Liver (tissue), 3 donors: ENCODE data around the gene CMC2.

Source experiments
- HNF4A ChIP-seq, 2 donors: conservative IDR thresholded peaks; 2 replicates each; pipeline ENCODE4 v1.6.1; 2016; ENCODE audit warnings: antibody characterized with exemption in 2 of 2, mild to moderate bottlenecking in 2 of 2
- HNF4G ChIP-seq: IDR thresholded peaks from 2 replicates; pipeline ENCODE4 v1.6.1; 2016; ENCODE audit warnings: antibody characterized with exemption
- RAD21 ChIP-seq, 2 donors: IDR thresholded peaks; 2 replicates each; pipeline ENCODE4 v1.6.1; 2016; ENCODE audit warnings: antibody characterized with exemption in 2 of 2, mild to moderate bottlenecking in 2 of 2
- RXRA ChIP-seq, 2 donors: IDR thresholded peaks; 2 replicates each; pipeline ENCODE4 v1.6.1; 2017 to 2018; ENCODE audit warnings: antibody characterized with exemption in 2 of 2, mild to moderate bottlenecking in 1 of 2
- SP1 ChIP-seq: IDR thresholded peaks from 2 replicates; pipeline ENCODE4 v1.6.1; 2018; ENCODE audit warnings: antibody characterized with exemption, mild to moderate bottlenecking
- TAF1 ChIP-seq: conservative IDR thresholded peaks from 2 replicates; pipeline ENCODE4 v1.6.1; 2016; ENCODE audit warnings: antibody characterized with exemption, mild to moderate bottlenecking
- YY1 ChIP-seq: IDR thresholded peaks from 2 replicates; pipeline ENCODE4 v1.6.1; 2016; ENCODE audit warnings: antibody characterized with exemption, mild to moderate bottlenecking
- TF ChIP-seq, protein P1 (sequence below): fragments of 150-350 bp; IDR thresholded peaks from 2 replicates; pipeline ENCODE4 v1.5.1; 2017; ENCODE audit warnings: improper control_type of control experiment, low read depth, low read length; ENCODE audit not compliant: missing input control
- TF ChIP-seq, protein P2 (sequence below): IDR thresholded peaks from 2 replicates; pipeline ENCODE4 v1.6.1; 2016; ENCODE audit warnings: antibody characterized with exemption
- TF ChIP-seq, protein P3 (sequence below): IDR thresholded peaks from 2 replicates; pipeline ENCODE4 v1.6.1; 2016; ENCODE audit warnings: antibody characterized with exemption, mild to moderate bottlenecking
- TF ChIP-seq, protein P4 (sequence below): IDR thresholded peaks from 2 replicates; pipeline ENCODE4 v1.6.1; 2016; ENCODE audit warnings: antibody characterized with exemption
- donor health status: healthy.
- donor health status: healthy.

DNA sequence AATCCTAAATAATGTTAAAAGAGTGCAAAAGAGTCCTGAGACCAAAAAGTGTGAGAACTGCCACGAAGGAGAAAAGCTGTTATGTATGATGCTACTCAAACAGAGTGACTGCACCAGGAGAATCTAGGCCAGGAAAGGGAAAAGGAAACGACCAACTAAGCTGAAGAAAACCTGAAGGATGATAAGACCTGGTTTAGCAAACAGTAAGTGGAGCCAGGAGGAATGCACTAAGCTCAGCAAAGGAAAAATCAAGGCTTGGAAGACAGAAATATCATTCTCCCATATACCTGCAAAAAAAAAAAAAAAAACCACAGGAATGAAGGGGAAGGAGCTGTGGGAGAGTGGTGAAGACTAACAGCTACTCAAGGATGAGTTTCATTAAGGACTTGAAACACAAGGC, 21.1 kb downstream of the CMC2 start:
- TF ChIP-seq, protein P1, sequence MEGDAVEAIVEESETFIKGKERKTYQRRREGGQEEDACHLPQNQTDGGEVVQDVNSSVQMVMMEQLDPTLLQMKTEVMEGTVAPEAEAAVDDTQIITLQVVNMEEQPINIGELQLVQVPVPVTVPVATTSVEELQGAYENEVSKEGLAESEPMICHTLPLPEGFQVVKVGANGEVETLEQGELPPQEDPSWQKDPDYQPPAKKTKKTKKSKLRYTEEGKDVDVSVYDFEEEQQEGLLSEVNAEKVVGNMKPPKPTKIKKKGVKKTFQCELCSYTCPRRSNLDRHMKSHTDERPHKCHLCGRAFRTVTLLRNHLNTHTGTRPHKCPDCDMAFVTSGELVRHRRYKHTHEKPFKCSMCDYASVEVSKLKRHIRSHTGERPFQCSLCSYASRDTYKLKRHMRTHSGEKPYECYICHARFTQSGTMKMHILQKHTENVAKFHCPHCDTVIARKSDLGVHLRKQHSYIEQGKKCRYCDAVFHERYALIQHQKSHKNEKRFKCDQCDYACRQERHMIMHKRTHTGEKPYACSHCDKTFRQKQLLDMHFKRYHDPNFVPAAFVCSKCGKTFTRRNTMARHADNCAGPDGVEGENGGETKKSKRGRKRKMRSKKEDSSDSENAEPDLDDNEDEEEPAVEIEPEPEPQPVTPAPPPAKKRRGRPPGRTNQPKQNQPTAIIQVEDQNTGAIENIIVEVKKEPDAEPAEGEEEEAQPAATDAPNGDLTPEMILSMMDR, result no peak
- TF ChIP-seq TAF1, result no peak
- TF ChIP-seq RAD21 (IDR thresholded peaks at IDR 0.05), result no peak
- no peak for TF ChIP-seq HNF4A (conservative IDR thresholded peaks at IDR 0.05)
- TF ChIP-seq HNF4G, result no peak
- TF ChIP-seq SP1, result no peak
- TF ChIP-seq RXRA (IDR thresholded peaks at IDR 0.05), result no peak
- TF ChIP-seq, protein P2, sequence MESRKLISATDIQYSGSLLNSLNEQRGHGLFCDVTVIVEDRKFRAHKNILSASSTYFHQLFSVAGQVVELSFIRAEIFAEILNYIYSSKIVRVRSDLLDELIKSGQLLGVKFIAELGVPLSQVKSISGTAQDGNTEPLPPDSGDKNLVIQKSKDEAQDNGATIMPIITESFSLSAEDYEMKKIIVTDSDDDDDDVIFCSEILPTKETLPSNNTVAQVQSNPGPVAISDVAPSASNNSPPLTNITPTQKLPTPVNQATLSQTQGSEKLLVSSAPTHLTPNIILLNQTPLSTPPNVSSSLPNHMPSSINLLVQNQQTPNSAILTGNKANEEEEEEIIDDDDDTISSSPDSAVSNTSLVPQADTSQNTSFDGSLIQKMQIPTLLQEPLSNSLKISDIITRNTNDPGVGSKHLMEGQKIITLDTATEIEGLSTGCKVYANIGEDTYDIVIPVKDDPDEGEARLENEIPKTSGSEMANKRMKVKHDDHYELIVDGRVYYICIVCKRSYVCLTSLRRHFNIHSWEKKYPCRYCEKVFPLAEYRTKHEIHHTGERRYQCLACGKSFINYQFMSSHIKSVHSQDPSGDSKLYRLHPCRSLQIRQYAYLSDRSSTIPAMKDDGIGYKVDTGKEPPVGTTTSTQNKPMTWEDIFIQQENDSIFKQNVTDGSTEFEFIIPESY, result no peak
- TF ChIP-seq, protein P3, sequence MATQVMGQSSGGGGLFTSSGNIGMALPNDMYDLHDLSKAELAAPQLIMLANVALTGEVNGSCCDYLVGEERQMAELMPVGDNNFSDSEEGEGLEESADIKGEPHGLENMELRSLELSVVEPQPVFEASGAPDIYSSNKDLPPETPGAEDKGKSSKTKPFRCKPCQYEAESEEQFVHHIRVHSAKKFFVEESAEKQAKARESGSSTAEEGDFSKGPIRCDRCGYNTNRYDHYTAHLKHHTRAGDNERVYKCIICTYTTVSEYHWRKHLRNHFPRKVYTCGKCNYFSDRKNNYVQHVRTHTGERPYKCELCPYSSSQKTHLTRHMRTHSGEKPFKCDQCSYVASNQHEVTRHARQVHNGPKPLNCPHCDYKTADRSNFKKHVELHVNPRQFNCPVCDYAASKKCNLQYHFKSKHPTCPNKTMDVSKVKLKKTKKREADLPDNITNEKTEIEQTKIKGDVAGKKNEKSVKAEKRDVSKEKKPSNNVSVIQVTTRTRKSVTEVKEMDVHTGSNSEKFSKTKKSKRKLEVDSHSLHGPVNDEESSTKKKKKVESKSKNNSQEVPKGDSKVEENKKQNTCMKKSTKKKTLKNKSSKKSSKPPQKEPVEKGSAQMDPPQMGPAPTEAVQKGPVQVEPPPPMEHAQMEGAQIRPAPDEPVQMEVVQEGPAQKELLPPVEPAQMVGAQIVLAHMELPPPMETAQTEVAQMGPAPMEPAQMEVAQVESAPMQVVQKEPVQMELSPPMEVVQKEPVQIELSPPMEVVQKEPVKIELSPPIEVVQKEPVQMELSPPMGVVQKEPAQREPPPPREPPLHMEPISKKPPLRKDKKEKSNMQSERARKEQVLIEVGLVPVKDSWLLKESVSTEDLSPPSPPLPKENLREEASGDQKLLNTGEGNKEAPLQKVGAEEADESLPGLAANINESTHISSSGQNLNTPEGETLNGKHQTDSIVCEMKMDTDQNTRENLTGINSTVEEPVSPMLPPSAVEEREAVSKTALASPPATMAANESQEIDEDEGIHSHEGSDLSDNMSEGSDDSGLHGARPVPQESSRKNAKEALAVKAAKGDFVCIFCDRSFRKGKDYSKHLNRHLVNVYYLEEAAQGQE, result no peak
- TF ChIP-seq, protein P4, sequence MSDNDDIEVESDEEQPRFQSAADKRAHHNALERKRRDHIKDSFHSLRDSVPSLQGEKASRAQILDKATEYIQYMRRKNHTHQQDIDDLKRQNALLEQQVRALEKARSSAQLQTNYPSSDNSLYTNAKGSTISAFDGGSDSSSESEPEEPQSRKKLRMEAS, result no peak
- no peak for TF ChIP-seq YY1
